OCI-M2 (cell line): ENCODE results near the gene TRMT10A.
"Not testable (repeated sequence)": the region's sequence is repeated elsewhere in the genome, so short reads cannot be mapped to it uniquely, and the experiment has no call there.

ENCODE experiments used
- DNase-seq: peaks from one replicate; lab custom pipeline; 2025; ENCODE audit not compliant: unreplicated experiment; lab: John Stamatoyannopoulos, UW

Gene TRMT10A

DNA sequence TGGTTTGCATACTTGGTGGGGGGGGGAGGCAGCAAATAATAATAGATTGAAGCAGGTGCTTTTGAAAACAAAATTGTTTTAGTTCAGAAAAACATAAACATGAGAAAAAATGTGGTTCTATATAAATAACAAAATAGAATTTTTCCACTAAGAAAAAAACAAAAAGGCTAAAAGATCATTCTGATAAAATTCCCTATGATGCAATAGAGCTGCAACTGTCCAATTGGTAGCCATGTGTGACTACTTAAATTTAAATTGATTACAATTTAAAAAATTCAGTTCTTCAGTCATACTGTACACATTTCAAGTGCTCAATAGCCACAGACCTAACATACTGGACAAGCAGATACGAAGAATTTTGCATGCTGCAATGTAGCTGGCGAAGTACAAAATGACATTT lies 11.0 kb downstream of the TRMT10A start:
- DNase-seq = no peak

DNA sequence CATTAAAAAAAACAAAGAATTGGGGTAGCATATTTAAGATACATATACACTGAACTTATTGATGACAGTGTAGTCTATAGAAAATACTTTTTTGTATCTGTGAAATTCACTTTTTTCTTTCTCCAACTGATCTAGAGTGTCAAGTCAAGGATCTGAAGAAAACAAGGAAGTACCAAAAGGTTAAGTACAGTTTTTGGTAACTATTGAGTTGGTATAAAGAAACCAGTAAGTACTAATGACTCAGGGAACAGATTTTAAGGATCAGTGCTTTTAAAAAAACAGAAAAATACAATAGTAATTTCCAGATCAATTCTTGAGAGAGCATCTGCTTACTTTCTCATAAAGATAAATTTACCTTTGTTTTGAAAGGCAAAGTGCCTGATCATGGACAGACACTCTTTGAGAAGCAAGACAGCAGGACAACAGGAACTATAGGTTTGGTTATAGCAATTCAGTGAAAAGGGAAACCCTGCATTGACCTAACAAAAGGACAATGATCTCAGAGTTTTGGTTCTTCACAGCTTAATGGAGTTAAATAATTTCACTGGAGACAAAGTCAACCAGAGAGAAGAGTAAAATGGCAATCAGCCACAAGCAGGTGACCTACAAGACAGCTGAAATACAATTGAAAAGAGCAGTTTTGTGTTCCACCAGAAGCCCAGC lies 23.4 kb downstream of the TRMT10A start:
- no peak for DNase-seq

DNA sequence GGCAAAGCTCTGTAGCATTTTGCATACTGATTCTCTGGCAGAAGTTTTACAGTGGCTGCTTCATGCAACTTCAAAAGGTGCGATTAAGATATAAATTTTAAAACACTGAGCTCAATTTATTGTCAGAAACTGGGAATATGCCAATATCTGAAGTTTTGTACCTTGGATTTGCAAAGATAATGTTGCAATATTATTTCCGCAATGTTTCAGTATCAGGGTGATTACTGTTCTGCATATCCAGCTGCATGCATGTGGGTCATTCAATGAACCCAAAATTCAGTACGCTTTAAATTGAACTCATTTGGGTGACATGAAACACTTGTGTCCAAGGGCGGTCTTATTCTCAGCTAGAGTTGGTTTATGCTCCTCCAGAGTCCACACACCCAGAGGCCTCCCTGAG lies 26.2 kb downstream of the TRMT10A start:
- no peak for DNase-seq

DNA sequence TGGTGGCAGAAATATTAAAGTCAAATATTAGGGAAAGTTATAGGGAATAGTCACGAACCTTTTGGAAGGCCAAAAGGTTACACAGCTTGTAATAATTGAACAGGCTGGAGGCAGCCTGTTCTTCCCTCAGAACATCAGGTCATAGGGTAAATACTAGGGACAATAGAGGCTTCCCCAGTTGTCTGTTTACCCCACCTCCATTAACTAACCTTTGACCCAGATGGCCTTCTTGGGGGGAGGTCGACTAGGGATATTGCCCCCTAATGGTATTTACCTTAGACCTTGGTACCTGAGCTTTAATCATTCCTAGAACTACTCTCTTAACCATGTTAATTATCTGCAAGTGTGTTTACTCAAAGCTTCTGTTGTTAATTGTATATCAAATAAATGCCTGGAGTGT lies 27.0 kb downstream of the TRMT10A start:
- no peak for DNase-seq

DNA sequence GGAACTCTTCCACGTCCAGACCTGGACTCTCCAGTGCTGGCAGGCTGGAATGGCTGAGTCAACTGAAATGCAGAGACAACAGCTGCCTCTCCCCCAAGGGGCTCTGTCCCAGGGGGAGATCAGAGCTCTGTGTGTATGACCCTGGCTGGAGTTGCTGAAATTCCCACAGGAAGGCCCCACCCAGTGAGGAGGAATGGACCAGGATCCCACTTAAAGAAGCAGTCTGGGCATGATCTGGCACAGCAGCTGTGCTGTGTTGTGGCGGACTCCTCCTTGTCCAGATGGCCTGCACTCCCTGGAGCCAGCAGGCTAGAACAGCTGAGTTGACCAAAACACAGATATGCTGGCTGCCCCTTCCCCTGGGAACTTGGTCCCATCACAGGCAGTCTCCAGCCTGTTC lies 27.6 kb downstream of the TRMT10A start:
- no peak for DNase-seq

DNA sequence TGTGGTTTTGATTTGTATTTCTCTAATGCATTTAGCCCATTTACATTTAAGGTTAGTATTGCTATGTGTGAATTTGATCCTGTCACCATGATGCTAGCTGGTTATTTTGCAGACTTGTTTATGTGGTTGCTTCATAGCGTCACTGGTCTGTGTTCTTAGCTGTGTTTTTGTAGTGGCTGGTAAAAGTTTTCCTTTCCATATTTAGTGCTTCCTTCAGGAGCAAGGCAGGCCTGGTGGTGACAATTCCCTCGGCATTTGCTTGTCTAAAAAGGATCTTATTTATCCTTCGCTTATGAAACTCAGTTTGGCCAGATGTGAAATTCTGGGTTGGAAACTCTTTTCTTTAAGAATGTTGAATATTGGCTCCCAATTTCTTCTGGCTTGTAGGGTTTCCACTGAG lies 29.1 kb downstream of the TRMT10A start:
- DNase-seq = not testable (repeated sequence)

DNA sequence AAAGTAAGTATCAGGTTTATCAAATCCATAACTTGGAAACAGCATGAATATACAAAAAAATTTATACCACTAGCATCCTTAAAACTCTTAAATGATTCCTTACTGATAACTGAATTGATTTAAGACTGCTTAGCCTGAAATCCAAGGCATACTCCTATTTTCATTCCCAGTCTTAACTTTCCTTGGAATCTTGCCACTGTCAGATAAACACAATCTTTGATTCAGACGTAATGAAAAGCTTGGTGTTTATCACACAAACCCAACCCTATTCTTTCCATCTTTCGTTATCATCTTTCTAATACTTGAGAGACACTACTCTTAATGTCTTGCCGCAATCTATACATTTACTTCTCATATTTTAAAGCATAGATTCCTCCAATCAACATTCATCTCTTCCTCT lies 33.9 kb downstream of the TRMT10A start:
- DNase-seq = no peak

DNA sequence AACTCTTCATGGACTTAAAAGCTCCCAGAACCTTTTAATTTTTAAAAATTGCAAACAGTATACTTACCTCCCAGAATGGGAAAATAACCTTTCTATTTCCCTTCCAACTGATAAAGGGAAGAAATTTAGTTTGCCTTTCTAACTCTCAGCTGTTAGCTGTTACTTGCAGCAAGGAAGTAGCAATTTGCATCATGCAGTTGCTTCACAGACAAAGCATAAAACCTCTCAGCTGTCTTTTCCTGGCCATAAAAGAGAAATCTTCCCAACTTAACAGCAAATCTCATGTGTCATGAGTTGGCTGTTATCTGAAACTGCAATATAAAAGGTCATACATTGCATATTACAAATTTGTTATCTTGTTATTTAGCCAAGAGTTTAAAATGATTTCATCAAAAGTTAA lies 34.6 kb downstream of the TRMT10A start:
- DNase-seq = no peak

DNA sequence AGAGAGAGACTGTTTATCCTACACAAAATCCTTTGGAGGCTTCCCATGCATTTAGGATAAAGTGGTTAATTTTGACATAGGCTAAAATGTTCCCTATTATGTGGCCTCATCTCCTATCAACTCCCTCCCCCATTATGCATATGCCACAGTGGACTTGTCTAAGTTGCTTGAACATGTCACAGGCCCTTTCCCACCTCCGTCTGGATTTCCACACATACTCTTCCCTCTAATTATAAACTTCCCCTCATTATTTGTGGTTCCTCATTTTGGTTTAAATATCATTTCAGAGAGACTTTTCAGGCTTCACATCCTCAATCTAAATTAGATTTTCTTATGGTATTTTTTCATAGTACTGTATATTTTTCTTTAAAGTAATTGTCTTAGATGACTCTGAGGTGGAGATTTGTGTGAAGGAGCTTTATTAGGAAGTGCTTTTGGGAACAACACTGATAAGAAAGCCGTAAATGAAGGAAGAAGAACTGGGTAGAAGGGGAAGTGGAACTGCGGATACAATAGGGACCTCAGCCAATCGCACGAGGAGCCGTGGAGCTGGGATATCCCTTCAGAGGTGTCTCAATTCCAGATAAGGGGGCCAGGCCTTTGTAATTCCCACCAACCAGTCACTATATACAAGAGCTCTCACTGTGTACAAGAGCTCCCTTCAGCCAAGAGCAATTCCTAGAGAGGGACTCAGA lies 45.1 kb downstream of the TRMT10A start:
- DNase-seq = no peak

DNA sequence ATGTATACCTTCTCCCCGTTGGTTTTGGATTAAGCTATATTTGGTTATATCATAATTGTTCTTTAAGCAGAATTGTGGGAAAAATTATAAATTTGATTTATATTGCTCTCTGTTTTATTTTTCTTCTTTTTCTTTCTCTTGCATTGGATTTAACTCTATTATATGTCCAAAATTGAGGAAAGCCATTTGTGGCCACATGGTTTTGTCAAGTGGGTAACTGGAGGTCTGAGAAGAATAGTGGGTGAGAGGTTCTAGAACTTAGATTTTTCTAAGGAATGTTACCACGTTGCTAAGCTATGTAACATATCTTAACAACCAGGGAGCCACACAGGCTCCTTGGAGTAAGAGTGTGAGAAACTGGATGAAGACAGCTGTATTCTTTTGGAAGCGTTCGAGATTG lies 53.1 kb downstream of the TRMT10A start, which contains the start of gene C4orf17:
Gene C4orf17 (plus strand): TSS at position 301 of the 400 bp plus-strand sequence. CDS start 2,061 bp downstream, outside the sequence.
- no peak for DNase-seq

DNA sequence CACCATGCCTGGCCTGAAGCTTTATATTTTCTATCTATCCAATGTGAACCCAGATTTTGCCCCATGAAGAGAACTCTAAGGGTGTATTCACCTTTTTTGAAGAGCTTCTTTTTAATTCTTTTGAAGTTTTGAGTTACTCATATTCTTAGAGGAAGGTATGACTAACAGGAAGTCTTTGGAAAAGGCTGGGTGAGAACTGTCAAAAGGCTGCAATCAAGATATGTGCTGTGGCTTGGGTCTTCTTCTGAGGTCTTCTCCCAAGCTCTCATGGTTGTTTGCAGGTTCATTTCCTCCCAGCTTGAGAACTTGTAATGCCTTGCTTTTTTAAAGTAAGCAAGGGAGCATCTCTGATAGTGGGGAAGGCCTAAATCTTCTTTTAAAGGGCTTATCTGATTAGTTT lies 56.1 kb downstream of the TRMT10A start:
- no peak for DNase-seq

DNA sequence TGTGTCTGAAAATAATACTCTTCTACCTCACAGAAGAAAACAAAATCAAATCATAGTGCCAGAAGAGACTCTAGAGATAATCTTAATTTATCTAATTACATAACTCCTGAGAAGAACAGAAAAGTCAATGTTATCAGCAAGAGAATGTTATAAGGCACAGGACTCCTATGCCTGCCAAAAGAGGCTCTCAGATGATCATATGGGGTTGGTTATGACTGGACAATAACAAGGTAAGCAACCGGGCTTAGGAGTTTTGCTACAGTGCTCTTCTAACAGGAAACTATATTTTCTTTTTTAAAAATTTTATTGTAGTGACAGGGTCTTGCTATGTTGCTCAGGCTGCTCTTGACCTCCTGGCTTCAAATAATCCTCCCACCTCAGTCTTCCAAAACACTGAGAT lies 56.5 kb downstream of the TRMT10A start:
- DNase-seq = no peak

DNA sequence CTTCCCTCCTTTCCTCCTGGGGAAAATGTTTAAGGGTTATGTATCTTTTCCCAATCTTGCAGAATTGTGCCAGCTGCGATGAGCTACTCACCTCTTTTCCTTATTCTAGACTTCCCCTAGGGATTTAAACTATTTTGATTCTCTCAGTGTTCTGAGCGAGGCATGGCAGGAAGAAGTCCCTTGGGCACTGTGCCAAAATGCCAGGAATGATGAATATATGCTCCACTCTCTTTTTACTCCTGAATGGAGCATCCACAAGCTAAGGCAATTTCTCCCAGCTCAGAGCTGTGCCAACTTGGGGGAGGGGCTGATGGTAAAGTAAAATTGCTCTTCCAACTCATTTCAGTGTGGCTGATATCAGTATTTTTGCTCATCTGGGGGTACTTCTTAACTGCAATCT lies 57.1 kb downstream of the TRMT10A start:
- DNase-seq = no peak

DNA sequence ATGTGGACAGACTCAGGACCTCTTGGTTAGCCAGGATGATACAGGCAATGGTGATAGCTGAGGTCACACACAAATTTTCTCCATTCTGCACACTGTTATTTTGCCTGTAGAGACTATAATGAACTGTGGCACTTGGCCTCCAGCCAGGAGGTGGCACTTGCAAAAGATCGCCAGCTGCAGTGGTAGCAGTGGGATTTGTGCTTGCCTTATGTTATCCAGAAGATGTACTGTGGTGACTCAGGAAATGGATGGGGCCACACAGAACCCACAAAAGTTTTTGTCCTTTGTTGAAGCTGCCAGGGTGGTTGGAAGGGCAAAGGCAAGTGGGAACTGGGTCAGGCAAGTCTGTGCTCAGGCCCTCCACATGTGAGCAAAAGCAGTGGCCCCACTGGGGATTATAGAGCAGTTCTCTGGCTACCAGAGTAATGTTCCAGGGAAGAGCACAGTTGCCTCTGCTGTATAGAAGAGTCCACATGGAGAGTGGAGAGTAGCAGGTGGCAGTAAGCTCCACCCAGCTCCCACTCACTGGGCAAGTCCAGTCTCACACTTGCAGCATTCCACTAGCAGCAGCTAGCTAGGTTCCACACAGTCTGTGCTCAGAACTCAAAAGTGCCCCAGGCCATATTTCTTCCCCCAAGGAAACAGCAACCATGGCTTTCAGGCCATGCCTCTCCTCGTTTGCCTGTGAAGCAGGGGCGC lies 58.9 kb downstream of the TRMT10A start:
- no peak for DNase-seq
